ENCODE measurements around the gene DDAH1.
"Not testable (repeated sequence)": the region's sequence is repeated elsewhere in the genome, so short reads cannot be mapped to it uniquely, and the experiment has no call there.

DDAH1 gene

DNA sequence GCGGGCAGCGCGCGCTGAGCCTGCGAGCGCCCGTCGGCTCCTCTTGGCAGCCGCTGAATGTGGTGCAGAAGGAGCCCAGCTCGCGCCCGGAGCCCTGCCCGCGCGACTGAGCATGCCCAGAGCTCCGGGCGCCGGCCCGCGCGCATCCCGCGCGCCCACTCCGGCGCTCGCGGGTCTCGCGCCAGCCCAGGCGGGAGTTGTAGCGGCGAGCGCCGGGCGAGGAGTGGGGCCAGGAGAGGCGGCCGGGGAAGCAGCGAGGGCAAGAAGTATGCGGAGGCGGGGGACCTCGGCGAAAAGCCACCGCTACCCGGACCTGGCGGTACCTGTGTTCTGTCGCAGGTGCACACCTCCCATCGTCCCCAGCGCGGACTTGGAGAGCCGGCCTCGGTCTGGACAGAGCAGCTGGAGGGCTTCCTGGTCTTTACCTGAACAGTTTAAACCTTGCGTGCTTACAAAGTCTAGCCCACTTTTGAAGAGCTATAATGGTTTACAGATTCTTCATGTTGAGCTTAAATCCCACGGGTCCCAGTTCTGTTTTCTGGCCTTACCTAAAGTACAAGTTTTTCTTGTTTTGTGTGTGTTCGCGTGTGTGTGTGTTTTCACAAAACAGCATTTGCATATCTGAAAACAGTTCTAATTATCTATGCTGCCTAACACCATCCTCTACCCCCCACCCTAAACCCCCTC lies at the start of gene DDAH1:
Gene DDAH1 (minus strand): TSS at position 61 of the 687 bp plus-strand sequence. CDS start 114 bp downstream, outside the sequence.
- DNase-seq = no peak

DNA sequence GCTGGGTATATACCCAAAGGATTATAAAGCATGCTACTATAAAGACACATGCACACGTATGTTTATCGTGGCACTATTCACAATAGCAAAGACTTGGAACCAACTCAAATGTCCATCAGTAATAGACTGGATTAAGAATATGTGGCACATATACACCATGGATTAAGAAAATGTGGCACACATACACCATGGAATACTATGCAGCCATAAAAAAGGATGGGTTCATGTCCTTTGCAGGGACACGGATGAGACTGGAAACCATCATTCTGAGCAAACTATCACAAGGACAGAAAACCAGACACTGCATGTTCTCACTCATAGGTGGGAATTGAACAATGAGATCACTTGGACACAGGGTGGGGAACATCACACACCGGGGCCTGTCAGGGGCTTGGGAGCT lies 49.0 kb upstream of the DDAH1 start:
- not testable (repeated sequence) for DNase-seq

DNA sequence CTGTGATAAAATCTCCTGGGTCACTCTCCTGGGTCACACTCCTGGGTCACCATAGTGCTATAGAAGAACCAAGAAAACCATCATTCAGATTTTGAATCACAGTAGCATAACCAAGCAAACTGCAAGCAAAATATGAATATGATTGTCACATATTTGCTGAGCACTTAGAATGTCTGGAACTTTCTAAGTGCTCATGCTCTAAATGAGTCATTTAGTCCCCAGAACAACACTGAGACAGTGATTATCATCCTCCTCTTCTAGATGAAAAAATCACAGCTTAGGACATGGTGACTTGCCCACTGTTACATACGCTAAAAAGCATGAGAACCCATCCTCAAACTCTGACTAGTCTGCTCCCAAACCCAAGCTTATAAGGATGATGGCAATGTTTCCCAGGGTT lies 39.5 kb upstream of the DDAH1 start:
- no peak for DNase-seq

DNA sequence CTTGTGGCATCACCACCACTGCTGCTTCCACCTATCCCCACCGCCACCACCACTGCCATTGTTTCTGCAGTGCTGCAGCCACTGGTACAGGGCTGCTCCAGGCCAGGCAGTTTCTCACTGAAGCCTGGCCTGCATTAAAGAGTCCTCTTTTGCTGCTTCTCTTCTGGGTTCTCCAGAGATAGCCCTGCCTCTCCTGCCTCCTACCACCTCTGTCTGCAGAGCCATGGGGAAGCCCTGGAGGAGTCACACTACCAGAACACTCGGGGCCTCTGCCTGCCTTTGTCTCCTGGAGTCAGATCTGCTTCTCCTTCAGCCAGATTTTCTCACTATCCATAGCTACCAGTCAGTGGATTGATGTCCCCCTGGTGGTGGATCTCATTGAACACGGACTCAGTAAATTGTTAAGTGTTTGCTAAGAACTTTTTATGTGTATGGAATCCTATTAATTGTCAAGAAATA lies 37.7 kb upstream of the DDAH1 start:
- DNase-seq = no peak

DNA sequence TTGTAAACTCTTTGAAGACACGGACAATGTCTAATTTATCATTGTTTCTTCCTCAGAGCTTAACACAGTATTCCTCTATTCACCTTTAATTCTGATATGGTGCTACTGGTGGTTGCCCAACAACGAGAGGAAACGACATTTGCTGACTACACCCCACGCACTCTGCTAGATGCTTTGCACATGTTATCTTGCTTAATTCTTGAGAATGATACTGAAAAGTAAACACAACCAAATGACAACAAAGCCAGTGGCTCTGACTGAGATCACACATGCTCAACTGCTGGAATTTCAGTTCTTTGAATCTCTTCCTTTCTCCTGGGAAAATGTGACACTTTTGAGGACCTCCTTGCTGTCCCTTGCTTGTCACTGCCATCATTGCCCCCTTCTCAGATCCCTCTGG lies 37.2 kb upstream of the DDAH1 start:
- DNase-seq = no peak

DNA sequence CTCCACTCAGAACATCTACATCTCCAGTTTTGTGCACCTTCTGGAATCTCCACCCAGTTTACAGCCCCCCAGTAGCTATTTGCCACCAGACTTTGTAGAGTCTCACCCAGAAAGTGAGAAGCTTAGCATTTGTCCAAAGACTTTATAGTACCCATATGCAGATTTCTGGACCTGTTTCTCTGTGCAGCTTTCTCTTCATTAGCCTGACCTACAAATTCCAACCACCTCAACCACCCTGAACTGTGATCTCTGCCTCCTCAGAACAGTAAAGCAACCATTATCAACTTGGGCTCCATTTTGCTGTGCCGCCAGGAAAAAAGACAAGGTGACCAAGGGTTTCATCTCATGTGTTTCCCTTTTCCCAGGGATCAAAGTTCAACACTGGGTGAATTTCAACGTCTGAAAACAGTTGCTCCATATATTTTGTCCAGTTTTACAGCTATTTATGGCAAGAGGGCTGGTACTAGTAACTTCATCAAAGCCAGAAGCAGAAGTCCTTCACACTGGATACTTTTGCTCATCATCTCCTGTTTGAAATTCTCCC lies 36.5 kb upstream of the DDAH1 start:
- DNase-seq = no peak

DNA sequence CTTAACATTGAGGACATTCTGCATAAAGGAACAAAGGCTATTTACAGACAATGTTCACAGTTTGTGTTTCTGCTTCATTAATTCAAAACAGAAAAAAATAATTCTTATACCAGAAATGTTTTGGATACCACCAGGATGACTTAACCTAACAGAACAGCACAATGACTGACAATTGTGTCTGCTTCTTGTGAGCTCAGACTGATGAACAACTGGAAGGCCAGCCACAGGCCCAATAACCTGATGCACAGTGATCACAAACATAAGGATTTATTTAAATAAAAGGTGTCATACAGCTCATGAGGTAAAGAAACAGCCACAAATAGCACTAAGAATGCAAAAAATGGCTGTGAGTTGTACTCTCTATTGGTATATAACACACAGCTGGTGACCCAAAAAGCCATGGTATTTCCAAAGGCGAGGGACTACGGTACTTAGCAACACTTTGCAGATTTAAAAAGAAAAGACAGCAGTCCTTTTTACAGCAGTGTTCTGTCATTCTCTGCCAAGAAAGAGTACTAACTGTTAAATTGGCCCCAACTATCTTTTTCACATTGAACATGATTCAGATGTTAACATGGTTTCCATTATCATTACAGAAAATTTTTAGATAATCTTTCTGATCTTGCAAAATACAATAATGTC lies 32.1 kb upstream of the DDAH1 start:
- DNase-seq = no peak

DNA sequence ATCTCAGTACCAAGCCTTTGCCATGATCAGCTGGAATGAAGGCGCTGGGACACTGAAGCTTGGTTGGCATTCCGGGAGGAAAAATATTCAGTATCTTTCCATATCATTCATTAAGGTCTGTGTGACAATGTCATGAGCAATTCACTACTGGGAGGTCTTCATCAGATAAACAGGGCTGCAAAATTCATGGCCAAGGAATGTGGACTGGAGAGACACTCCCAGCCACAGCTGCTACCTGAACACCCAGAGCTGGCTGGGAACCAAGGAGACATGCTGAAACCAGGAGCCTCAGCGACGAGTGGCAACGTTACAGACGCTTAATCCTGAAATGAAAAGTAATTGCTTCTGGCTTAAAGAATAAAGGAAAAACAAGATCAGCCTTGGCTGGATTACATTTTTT lies 30.6 kb upstream of the DDAH1 start:
- no peak for DNase-seq

DNA sequence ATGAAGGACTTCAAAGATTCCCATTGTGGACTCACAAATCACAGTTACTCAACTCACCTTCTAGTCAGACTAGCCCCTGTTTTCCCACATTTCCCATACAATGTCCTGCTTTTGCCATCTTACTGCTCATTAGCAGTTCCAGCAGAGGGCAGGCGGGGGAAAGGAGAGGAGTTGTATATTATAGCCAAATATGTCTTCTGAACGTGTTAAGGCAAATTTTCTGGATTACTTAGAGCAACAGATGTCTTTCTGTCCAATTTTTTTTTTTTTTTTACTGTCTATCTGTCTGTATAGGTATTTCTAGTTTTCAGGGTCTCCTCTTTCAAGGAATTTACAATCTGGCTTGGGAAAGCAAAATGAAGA lies 29.9 kb upstream of the DDAH1 start:
- DNase-seq = no peak

DNA sequence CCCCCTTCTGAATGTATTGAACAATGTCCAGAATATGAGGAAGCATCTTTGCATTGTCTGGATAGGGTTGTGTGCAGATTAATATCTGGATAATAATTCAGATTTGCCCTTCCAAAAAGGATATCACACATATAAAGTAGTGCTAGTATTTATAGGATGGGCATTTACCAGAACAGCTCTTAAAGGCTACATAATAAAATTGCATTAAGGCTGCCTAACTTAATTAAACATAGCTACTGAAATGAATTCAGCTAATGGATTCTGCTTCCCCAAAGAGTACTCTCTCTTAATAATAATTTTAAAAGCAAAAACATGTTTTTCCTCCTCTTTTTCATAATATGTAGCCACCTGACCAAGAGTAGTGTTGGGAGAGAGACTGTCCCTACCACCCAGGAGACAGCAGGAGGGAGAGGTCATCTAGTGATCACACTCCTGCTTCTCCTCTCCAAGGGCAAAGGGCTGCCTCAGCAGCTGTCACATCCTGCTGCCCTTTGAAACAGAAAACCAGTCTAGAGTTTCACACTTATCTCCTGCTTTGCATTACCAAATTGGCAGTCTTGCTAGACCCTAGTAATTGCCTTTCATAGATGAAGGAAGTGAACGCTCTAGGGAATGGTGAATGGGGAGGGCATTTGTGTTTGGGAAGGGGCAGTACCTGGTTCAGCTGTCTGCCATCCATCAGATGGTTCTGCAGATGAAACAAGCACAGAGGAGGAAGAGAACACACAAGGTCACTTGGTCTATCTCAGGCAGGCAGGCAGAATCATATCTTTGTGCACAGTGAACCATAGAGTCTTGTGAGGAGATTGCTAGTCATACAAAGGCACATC lies 29.3 kb upstream of the DDAH1 start:
- no peak for DNase-seq

DNA sequence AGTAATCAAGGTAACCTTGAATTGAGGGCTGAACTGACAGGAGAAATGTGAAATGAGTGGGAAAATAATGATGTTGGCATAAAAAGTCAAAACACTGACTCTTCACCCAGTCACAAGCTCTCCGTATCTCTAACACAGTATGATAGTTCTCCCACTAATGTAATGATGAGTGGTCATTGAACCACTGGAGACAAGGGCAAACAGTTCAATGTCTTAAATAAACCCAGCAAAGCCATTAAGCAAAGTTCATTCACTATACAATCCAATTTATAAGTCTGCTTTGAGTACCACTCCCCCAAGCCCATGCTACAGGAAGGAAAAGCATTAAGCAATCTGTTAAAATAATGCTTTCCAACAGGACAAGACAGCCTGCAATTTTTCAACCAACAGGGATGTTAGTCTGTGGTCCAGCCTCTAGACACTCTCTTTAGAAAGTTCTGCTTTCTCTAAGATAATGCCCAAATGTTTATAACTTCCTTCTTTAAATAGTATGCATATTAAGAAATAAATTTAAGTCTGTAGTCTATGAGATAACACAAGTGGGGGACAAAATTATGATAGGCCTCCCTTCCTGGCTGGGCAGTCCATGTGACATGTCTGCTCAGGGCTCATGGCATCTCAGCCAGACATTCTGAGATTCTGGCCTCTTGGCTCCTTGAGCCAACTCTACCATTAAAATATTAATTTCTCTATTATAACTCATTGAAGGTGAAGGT lies 25.5 kb upstream of the DDAH1 start:
- DNase-seq = no peak

DNA sequence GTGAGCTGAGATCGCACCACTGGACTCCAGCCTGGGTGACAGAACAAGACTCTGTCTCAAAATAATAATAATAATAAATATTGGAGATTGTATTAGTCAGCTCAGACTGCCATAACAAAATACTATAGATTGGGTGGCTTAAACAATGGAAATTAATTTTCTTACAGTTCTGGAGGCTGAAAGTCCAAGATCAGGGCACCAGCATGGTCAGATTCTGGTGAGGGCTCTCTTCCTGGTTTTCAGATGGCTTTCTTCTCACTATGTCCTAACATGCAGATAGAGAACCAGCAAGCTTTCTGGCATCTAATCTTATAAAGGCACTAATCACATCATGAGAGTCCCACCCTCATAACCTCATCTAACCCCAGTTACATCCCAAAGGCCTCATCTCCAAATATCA lies 23.2 kb upstream of the DDAH1 start:
- no peak for DNase-seq

DNA sequence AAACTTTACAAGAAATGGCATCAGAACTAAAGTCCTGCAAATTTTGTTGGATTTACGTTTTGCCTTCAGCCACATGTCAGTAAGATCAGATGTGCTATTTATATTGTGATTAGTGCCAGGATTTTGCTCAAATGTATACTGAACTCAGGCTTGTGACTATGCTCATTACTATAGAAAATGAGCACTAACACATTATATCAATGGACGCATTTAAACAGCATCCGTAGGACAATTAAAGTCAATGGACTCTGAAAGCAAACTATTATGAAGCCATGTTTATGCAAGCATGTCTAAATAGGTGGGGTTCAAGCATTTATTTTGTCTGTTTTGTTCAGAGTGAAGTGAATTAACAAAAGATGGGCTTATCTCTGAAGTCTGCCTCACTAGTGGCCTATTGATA lies 20.6 kb upstream of the DDAH1 start:
- DNase-seq = no peak

DNA sequence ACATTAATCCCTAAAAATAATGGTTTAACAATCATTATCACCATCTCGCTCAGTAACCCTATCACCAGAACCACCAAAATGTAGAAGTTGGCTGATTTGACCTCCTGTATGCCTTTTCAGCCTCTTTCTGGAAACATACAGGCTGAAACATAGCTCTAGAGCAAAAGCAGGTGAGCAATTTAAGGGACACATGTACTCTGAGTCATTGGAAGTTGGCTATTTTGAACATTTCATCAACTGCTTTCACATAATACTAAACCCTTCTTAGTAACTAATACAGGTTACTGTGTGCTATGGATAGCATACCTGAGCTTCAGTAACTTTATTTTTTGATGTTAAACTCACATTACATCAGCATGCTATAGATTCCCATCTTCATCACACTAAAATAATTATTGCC lies 19.8 kb upstream of the DDAH1 start:
- no peak for DNase-seq

DNA sequence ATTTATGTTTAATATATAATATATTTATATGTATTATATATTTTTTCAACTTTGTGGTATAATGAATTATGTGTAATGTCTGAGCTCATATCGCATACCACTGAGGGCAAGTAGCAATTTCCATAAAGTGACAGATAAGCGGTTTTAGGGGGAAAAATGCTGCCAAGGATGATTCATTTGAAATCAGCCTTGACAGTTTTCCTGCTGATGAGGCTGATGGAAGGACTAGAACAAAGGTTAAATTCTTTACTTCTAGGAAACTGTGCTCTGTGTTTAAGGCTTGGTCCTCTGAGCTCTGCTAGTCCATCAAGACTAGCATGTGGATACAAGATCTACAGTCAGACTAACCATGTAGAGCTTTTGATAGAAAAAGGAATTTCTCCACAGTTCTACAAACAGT lies 19.3 kb upstream of the DDAH1 start:
- no peak for DNase-seq

DNA sequence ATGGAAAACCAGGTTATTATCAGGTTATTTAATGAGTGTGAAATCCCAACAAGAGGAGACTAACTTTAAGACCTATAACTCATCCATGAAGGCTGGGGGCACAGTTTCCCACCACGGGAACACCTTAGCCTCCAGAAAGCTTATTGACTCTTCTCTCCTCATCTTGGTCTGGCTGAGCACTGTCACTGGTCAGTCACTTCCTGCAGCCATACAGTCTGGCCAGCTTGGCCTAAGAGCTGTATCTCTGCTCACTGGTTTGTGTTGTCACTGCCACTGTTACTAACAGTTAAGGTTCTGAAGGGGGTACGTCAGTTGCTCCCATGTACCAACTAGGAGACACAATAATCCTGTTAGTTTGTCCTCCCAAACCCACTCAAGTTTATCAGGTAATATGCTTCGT lies 16.7 kb upstream of the DDAH1 start:
- no peak for DNase-seq

DNA sequence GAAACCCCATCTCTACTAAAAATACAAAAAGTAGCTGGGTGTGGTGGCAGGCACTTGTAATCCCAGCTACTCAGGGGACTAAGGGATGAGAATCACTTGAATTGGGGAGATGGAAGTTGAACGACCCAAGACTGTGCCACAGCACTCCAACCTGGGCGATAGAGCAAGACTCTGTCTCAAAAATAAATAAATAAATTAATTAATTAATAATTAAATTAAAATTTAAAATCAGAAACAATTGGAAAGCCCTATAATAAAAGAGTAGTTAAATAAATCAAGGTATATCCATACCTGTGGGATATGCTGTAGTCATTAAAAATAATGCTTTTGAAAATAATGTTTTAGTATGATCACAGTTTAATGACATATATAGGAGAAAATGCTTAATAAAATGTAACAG lies 15.6 kb upstream of the DDAH1 start:
- no peak for DNase-seq

DNA sequence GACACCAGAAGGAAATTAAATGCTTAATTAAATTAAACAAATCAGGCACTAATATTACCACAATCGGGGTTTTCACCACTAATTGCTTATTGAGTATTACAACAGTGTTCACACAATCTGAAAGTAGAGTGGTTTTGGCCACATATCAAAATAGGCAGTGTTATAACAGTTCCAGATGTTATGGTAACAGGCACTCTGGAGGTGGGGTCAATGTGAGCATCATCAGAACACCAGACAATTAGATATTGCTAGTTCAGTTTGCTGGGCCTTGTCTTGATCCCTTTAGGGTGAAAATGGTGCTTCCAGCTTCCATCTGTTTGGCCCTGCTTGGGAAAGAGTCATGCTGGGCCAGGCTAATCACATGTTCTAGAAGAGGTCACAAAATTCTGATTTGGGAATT lies 14.5 kb upstream of the DDAH1 start:
- DNase-seq = no peak

DNA sequence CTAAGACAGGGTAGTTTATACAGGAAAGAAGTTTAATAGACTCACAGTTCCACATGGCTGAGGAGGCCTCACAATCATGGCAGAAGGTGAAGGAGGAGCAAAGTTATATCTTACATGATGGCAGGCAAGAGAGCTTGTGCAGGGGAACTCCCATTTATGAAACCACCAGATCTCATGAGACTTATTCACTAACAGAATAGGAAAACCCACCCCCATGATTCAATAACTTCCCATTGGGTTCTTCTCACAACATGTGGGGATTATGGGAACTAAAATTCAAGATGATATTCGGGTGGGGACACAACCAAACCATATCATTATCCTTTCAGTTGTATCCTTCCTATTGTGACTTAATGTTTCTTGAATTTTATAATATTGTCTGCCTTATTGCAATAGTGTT lies 13.4 kb upstream of the DDAH1 start:
- no peak for DNase-seq

DNA sequence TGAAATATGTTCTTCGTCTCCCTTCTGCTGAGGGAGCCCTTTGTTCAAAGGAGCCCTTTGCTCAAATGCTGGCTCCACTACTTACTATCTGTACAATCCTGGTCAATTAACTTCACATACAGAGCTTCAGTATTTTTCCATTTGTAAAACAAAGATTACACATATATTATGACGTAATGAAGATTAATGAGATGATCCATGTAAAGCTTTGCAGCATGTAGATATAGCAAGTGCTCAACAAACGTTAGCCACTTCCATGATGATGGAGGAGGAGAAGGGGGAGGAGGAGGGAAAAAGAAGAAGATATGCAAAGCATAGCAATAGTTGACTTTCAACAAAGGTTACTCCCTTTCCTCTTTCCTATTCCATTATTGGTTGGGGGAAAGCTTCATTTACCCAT lies 10.1 kb upstream of the DDAH1 start:
- no peak for DNase-seq

DNA sequence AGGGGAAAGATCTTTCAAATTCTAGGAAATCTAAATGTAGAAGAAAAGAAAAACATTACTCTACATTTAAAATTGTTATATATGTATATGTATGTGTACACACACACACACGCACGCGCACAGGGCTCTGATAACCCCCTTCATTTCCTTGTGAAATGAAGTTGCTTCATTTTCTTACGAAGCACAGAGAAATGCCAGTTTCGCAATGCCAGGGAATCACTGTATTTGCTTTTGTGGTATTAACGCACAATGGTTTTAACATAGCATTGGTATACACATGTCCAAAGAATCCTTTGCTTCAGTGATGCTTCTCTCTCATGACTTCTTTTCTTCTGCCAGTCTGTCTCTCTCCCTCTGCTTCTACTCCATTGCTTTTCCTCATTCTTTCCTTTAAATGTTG lies 8.4 kb upstream of the DDAH1 start:
- no peak for DNase-seq

DNA sequence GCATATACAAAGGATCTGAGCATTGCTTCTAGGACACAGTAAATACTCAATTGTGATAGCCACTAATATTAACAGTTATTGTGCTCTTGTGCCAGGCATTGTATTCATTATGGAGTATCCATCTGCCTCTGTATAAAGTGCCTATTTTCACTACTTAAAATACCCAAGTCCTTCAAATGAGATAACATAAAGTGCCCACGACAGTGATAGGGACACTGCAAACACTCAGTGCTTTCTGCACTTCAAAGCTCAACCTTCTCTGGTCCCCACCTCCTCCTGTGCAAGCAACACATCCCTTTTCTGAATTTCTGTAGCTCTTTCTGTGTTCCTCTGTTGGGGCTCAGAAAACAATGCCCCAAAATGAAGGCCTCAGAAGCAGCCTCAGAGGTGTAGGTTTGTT lies 6.6 kb upstream of the DDAH1 start:
- DNase-seq = no peak

DNA sequence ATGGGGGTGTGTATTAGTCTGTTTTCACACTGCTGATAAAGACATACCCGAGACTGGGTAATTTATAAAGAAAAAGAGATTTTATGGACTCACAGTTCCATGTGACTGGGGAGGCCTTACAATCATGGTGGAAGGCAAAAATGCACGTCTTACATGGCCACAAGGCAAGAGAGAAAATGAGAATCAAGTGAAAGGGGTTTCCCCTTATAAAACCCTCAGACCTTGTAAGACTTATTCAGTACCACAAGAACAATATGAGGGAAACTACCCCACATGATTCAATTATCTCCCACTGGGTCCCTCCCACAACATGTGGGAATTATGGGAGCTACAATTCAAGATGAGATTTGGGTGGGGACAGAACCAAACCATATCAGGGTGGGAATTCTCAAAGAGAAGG lies 5.2 kb upstream of the DDAH1 start:
- not testable (repeated sequence) for DNase-seq

Data from CD4-positive, alpha-beta T cell treated with Interferon alpha-2 for 1 hour (primary cell).